HL-60 (cell line): Measurements from ENCODE around the gene SEMA4G.

Experiments used
- DNase-seq, 2 experiments: peaks; one replicate each; pipeline ENCODE4 v3.0.0-alpha.2; 2010 to 2020; ENCODE audit warnings: low read depth in 1 of 2, low spot score in 1 of 2
- H3K27ac ChIP-seq: fragments of 250-450 bp; sonication (Bioruptor Pico); replicated peaks from 2 replicates; pipeline ENCODE4 v1.5.1; 2020; ENCODE audit warnings: mild to moderate bottlenecking, moderate library complexity
- H3K27me3 ChIP-seq: fragments of 250-450 bp; sonication (Bioruptor Pico); 2 replicates; pipeline ENCODE4 v1.5.1; 2021; ENCODE audit warnings: mild to moderate bottlenecking, moderate library complexity; ENCODE audit not compliant: insufficient read depth, poor library complexity, severe bottlenecking
- H3K4me3 ChIP-seq: replicated peaks from 2 replicates; pipeline ENCODE4 v1.5.1; 2011; ENCODE audit warnings: mild to moderate bottlenecking, control low read depth, low read length; ENCODE audit not compliant: insufficient read depth
- CTCF ChIP-seq: IDR thresholded peaks from one replicate; pipeline ENCODE4 v1.5.1; 2011; ENCODE audit warnings: low read length, control low read depth, inconsistent platforms; ENCODE audit not compliant: insufficient read depth
- GABPA ChIP-seq: IDR thresholded peaks from 2 replicates; pipeline ENCODE4 v1.6.1; 2012; ENCODE audit warnings: low read depth
- POLR2AphosphoS5 ChIP-seq: IDR thresholded peaks from 2 replicates; pipeline ENCODE4 v1.6.1; 2012; ENCODE audit warnings: low read depth
- REST ChIP-seq: IDR thresholded peaks from 2 replicates; pipeline ENCODE4 v1.6.1; 2012; ENCODE audit warnings: low read depth; ENCODE audit not compliant: insufficient replicate concordance
- SPI1 ChIP-seq: IDR thresholded peaks from 2 replicates; pipeline ENCODE4 v1.6.1; 2012; ENCODE audit warnings: low read depth, mild to moderate bottlenecking, borderline replicate concordance
- long read RNA-seq: library from polyadenylated mRNA; unstranded; transcript quantifications from one replicate; pipeline ENCODE4 v2.0.0, GENCODE V29; 2020

The SEMA4G gene
- long read RNA-seq = 0 reads

- DNase-seq = peak in 1 of 2 experiments; percentile 12
- Histone ChIP-seq H3K4me3 (peak within 1 kb of the TSS; percentile 29), H3K27me3 (no peaks in the 10 kb centered on the region), H3K27ac (no peak within 1 kb of the TSS)
- TF ChIP-seq GABPA = no peak
- no peak for TF ChIP-seq SPI1
- peak; percentile 30 for TF ChIP-seq CTCF
- no peak for TF ChIP-seq POLR2AphosphoS5
- TF ChIP-seq REST = no peak
These were observed at the start of gene SEMA4G for GRCh38 chr10:100969187-100970075. TSS of gene SEMA4G (plus strand) at chr10:100969504. CDS start at chr10:100972913, 3,409 bp downstream.

- TF ChIP-seq POLR2AphosphoS5 (no peak), REST (no peak), GABPA (no peak), SPI1 (no peak), CTCF (no peak)
- H3K27me3 ChIP-seq = no peaks in the 10 kb centered on the region
- no peak overlapping the region for H3K27ac ChIP-seq
- H3K4me3 ChIP-seq = no peak overlapping the region
- no peak for DNase-seq
These were observed 45.7 kb upstream of the SEMA4G start for GRCh38 chr10:100923580-100923979.

- Histone ChIP-seq H3K4me3 (no peak overlapping the region), H3K27me3 (no peaks in the 10 kb centered on the region), H3K27ac (no peak overlapping the region)
- no peak for TF ChIP-seq GABPA
- TF ChIP-seq REST = no peak
- TF ChIP-seq SPI1 = no peak
- TF ChIP-seq CTCF = no peak
- TF ChIP-seq POLR2AphosphoS5 = no peak
- DNase-seq = no peak
These were observed 42.0 kb upstream of the SEMA4G start for GRCh38 chr10:100927266-100927665.
